C4-2B (cell line): ENCODE measurements around the gene KCTD11.

Source experiments
- ZFX ChIP-seq: fragments of 450-650 bp; IDR thresholded peaks from 2 replicates; pipeline ENCODE4 v1.6.1; 2017
- TF ChIP-seq, protein P1 (sequence below): fragments of 450-650 bp; conservative IDR thresholded peaks from 2 replicates; pipeline ENCODE4 v1.5.1; 2017; ENCODE audit warnings: mild to moderate bottlenecking

DNA sequence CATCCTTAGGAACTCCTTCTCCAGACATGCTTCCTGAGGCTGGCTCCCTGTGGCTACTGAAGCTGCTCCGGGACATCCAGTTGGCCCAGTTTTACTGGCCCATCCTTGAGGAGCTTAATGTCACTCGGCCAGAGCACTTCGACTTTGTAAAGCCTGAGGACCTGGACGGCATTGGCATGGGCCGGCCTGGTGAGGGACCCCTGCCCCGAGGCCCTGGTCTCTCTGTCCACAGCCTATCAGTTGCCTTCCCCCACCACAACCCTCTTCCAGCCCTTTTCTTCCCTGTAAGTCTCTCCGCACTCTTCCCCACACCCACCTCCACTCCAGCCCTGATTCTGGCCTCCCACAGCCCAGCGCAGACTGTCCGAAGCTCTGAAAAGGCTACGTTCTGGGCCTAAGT is 30.9 kb downstream of the KCTD11 start:
- TF ChIP-seq, protein P1, sequence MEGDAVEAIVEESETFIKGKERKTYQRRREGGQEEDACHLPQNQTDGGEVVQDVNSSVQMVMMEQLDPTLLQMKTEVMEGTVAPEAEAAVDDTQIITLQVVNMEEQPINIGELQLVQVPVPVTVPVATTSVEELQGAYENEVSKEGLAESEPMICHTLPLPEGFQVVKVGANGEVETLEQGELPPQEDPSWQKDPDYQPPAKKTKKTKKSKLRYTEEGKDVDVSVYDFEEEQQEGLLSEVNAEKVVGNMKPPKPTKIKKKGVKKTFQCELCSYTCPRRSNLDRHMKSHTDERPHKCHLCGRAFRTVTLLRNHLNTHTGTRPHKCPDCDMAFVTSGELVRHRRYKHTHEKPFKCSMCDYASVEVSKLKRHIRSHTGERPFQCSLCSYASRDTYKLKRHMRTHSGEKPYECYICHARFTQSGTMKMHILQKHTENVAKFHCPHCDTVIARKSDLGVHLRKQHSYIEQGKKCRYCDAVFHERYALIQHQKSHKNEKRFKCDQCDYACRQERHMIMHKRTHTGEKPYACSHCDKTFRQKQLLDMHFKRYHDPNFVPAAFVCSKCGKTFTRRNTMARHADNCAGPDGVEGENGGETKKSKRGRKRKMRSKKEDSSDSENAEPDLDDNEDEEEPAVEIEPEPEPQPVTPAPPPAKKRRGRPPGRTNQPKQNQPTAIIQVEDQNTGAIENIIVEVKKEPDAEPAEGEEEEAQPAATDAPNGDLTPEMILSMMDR: no peak
- TF ChIP-seq ZFX: no peak
